CD4-positive, CD25-positive, alpha-beta regulatory T cell (primary cell): ENCODE results near the gene PLEKHH1. TPM values are rescaled to one million over a fixed set of nuclear protein-coding genes. Genes with fewer than 3 reads are reported as not detected.

Experiments
- polyA plus RNA-seq, 4 donors: library from polyadenylated mRNA; unstranded; fragments of 300-500 nt; fragmentation: Illumina TruSeq; gene quantifications; one replicate each; pipeline ENCODE4 v1.2.3, GENCODE V29; 2021
- total RNA-seq: library from RNA; stranded (reverse); gene quantifications from one replicate; pipeline ENCODE4 v1.2.3, GENCODE V29; 2022

The PLEKHH1 gene
- total and polyA plus RNA-seq, 5 donors from 2014 or later: 0.05 to 0.24 (median 0.15) TPM; not detected in 2

Other genes with a start within 250 kb of the PLEKHH1 start
- gene ATP6V1D, start 173.5 kb upstream of the PLEKHH1 start, total RNA-seq: 36.4 TPM
- gene ATP6V1D, start 173.5 kb upstream of the PLEKHH1 start, polyA plus RNA-seq: 10 to 100 TPM; 45.0 to 95.4 (median 69.7) TPM
- gene EIF2S1, start 173.0 kb upstream of the PLEKHH1 start, total RNA-seq: 35.3 TPM
- gene EIF2S1, start 173.0 kb upstream of the PLEKHH1 start, polyA plus RNA-seq: 100 to 1,000 TPM; 128 to 172 (median 132) TPM
- not detected for gene PLEK2, start 121.1 kb upstream of the PLEKHH1 start, total RNA-seq
- under 1 TPM in 1 of 4 donors, not detected in 3; 0.56 TPM for gene PLEK2, start 121.1 kb upstream of the PLEKHH1 start, polyA plus RNA-seq
- 12.3 TPM for gene TMEM229B, start 44.6 kb upstream of the PLEKHH1 start, total RNA-seq
- 10 to 100 TPM in 3 of 4 donors, 1 to 10 TPM in 1; 8.2 to 21.6 (median 15.7) TPM for gene TMEM229B, start 44.6 kb upstream of the PLEKHH1 start, polyA plus RNA-seq
- gene PIGH, start 67.0 kb downstream of the PLEKHH1 start, total RNA-seq: 35.6 TPM
- 10 to 100 TPM; 34.8 to 46.2 (median 38.4) TPM for gene PIGH, start 67.0 kb downstream of the PLEKHH1 start, polyA plus RNA-seq
- 4.3 TPM for gene ARG2, start 86.6 kb downstream of the PLEKHH1 start, total RNA-seq
- 1 to 10 TPM in 2 of 4 donors, under 1 TPM in 2; 0.96 to 1.9 (median 1.0) TPM for gene ARG2, start 86.6 kb downstream of the PLEKHH1 start, polyA plus RNA-seq
- gene VTI1B, start 141.3 kb downstream of the PLEKHH1 start, total RNA-seq: 46.0 TPM
- 10 to 100 TPM; 61.6 to 90.0 (median 78.6) TPM for gene VTI1B, start 141.3 kb downstream of the PLEKHH1 start, polyA plus RNA-seq
- 26.7 TPM for gene RDH11, start 162.5 kb downstream of the PLEKHH1 start, total RNA-seq
- 10 to 100 TPM; 66.7 to 84.1 (median 77.6) TPM for gene RDH11, start 162.5 kb downstream of the PLEKHH1 start, polyA plus RNA-seq
- gene RDH12, start 168.6 kb downstream of the PLEKHH1 start, total RNA-seq: not detected
- not detected for gene RDH12, start 168.6 kb downstream of the PLEKHH1 start, polyA plus RNA-seq